ENCODE results near the gene APOL6.

APOL6 gene

GRCh38 chr22:35648066-35649025 is at the start of gene APOL6:
APOL6 (plus strand) TSS chr22:35648446; CDS start chr22:35656426, 7,980 bp downstream.
- DNase-seq (ENCODE audit: extremely low read depth in 1 of 2, low read depth in 1 of 2): peak in 1 of 2 donors; percentile 62

GRCh38 chr22:35599364-35599763 is 48.9 kb upstream of the APOL6 start:
- no peak for DNase-seq (ENCODE audit: extremely low read depth in 1 of 2, low read depth in 1 of 2)

GRCh38 chr22:35600476-35600875 is 47.8 kb upstream of the APOL6 start:
- DNase-seq (ENCODE audit: extremely low read depth in 1 of 2, low read depth in 1 of 2): no peak

GRCh38 chr22:35601013-35601580 is 47.1 kb upstream of the APOL6 start:
- DNase-seq (ENCODE audit: extremely low read depth in 1 of 2, low read depth in 1 of 2): no peak

- no peak for DNase-seq (ENCODE audit: extremely low read depth in 1 of 2, low read depth in 1 of 2)
Measured at GRCh38 chr22:35601743-35602615, 46.3 kb upstream of the APOL6 start.

- peak in 1 of 2 donors; percentile 44 for DNase-seq (ENCODE audit: extremely low read depth in 1 of 2, low read depth in 1 of 2)
Measured at GRCh38 chr22:35604621-35605368, 43.5 kb upstream of the APOL6 start.

- DNase-seq (ENCODE audit: extremely low read depth in 1 of 2, low read depth in 1 of 2): no peak
Measured at GRCh38 chr22:35605369-35605680, 42.9 kb upstream of the APOL6 start.

- no peak for DNase-seq (ENCODE audit: extremely low read depth in 1 of 2, low read depth in 1 of 2)
Measured at GRCh38 chr22:35605851-35606481, 42.3 kb upstream of the APOL6 start.

- DNase-seq (ENCODE audit: extremely low read depth in 1 of 2, low read depth in 1 of 2): no peak
Measured at GRCh38 chr22:35606916-35607315, 41.3 kb upstream of the APOL6 start.

GRCh38 chr22:35608088-35608487 is 40.2 kb upstream of the APOL6 start:
- no peak for DNase-seq (ENCODE audit: extremely low read depth in 1 of 2, low read depth in 1 of 2)

- DNase-seq (ENCODE audit: extremely low read depth in 1 of 2, low read depth in 1 of 2): no peak
Measured at GRCh38 chr22:35609261-35609660, 39.0 kb upstream of the APOL6 start.

GRCh38 chr22:35609761-35610160 is 38.5 kb upstream of the APOL6 start:
- DNase-seq (ENCODE audit: extremely low read depth in 1 of 2, low read depth in 1 of 2): no peak

GRCh38 chr22:35610741-35611140 is 37.5 kb upstream of the APOL6 start:
- no peak for DNase-seq (ENCODE audit: extremely low read depth in 1 of 2, low read depth in 1 of 2)

GRCh38 chr22:35611200-35611890 is 36.9 kb upstream of the APOL6 start:
- no peak for DNase-seq (ENCODE audit: extremely low read depth in 1 of 2, low read depth in 1 of 2)

- DNase-seq (ENCODE audit: extremely low read depth in 1 of 2, low read depth in 1 of 2): no peak
Measured at GRCh38 chr22:35611891-35612576, 36.2 kb upstream of the APOL6 start.

- DNase-seq (ENCODE audit: extremely low read depth in 1 of 2, low read depth in 1 of 2): no peak
Measured at GRCh38 chr22:35612903-35613302, 35.3 kb upstream of the APOL6 start.

GRCh38 chr22:35614404-35614803 is 33.8 kb upstream of the APOL6 start:
- no peak for DNase-seq (ENCODE audit: extremely low read depth in 1 of 2, low read depth in 1 of 2)

- no peak for DNase-seq (ENCODE audit: extremely low read depth in 1 of 2, low read depth in 1 of 2)
Measured at GRCh38 chr22:35615156-35615555, 33.1 kb upstream of the APOL6 start.

GRCh38 chr22:35616043-35616442 is 32.2 kb upstream of the APOL6 start:
- DNase-seq (ENCODE audit: extremely low read depth in 1 of 2, low read depth in 1 of 2): no peak
